Measurements from ENCODE around the gene RNF214.

Gene RNF214

DNA sequence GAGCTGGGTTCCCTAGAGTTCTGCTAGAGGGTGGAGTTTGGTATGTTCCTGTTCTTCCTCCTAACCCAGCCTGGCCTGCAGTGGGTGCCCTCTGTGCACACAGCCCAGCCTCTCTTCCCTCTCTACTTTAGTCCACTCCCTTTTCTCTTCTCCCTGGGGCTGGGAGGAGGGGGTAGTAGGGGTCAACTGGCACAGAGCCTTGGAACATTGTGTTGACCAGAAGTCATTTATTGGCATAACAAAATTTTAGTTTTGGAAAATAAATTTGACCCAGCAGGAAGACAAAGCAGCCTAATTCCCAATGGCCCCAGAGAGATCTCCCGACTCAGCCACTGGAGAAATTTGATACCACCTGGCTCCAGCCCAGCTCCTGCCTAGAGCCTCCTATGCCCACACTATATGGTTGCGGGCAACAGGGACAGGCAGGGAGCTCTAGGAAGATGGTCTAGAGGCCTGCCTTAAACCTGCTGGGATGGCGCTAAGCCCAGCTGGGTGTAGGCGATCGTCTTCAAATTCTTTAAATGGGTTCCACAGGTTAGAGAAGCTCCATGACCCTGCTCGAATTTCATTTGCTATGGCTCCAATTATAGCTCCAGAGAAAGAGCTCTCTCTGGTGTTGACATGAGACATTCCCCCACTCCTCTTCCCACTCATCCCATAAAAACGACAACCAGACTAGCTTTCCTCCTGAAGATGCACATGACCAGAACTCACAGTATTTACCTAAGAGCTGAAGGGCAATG, 10.5 kb upstream of the RNF214 start:
- no peak for FAIRE-seq
- TF ChIP-seq POLR2A (IDR thresholded peaks at IDR 0.05; ENCODE audit: low read depth, low read length) = no peak
- TF ChIP-seq POLR2AphosphoS5 (IDR thresholded peaks at IDR 0.05; ENCODE audit: low read depth, low read length) = no peak
- no peak for TF ChIP-seq TAF1 (IDR thresholded peaks at IDR 0.05; ENCODE audit: borderline replicate concordance, low read depth, low read length)

GRCh38 chr11:117222991-117223740, 9.3 kb upstream of the RNF214 start:
- FAIRE-seq (no peak), DNase-seq (ENCODE audit: insufficient read length) (no peak)
- TF ChIP-seq TAF1 (IDR thresholded peaks at IDR 0.05; ENCODE audit: borderline replicate concordance, low read depth, low read length) = no peak
- TF ChIP-seq POLR2AphosphoS5 (IDR thresholded peaks at IDR 0.05; ENCODE audit: low read depth, low read length) = 0 out of 2 replicates have a peak, but pooled peaks have one; percentile 23

More for the DNA sequence above, 10.5 kb upstream of the RNF214 start:
- DNase-seq (ENCODE audit: insufficient read length) = no peak

GRCh38 chr11:117223741-117224689, 8.5 kb upstream of the RNF214 start:
- DNase-seq (ENCODE audit: insufficient read length) = no peak
- peak; percentile 17 for FAIRE-seq

GRCh38 chr11:117225553-117226170, 6.8 kb upstream of the RNF214 start:
- FAIRE-seq = no peak
- TF ChIP-seq POLR2A (IDR thresholded peaks at IDR 0.05; ENCODE audit: low read depth, low read length) (no peak), TAF1 (IDR thresholded peaks at IDR 0.05; ENCODE audit: borderline replicate concordance, low read depth, low read length) (no peak), POLR2AphosphoS5 (IDR thresholded peaks at IDR 0.05; ENCODE audit: low read depth, low read length) (no peak)

More at GRCh38 chr11:117223741-117224689, 8.5 kb upstream of the RNF214 start:
- no peak for TF ChIP-seq POLR2A (IDR thresholded peaks at IDR 0.05; ENCODE audit: low read depth, low read length)
- TF ChIP-seq POLR2AphosphoS5 (IDR thresholded peaks at IDR 0.05; ENCODE audit: low read depth, low read length) = peak; percentile 53

GRCh38 chr11:117226388-117227385, 5.8 kb upstream of the RNF214 start:
- peak; percentile 92 for FAIRE-seq
- DNase-seq (ENCODE audit: insufficient read length) = peak; percentile 55
- TF ChIP-seq POLR2A (IDR thresholded peaks at IDR 0.05; ENCODE audit: low read depth, low read length) = no peak
- no peak for TF ChIP-seq POLR2AphosphoS5 (IDR thresholded peaks at IDR 0.05; ENCODE audit: low read depth, low read length)
- TF ChIP-seq TAF1 (IDR thresholded peaks at IDR 0.05; ENCODE audit: borderline replicate concordance, low read depth, low read length) = no peak

More at GRCh38 chr11:117225553-117226170, 6.8 kb upstream of the RNF214 start:
- no peak for DNase-seq (ENCODE audit: insufficient read length)

- FAIRE-seq = no peak
These were observed 4.4 kb upstream of the RNF214 start for GRCh38 chr11:117228091-117228490.

DNA sequence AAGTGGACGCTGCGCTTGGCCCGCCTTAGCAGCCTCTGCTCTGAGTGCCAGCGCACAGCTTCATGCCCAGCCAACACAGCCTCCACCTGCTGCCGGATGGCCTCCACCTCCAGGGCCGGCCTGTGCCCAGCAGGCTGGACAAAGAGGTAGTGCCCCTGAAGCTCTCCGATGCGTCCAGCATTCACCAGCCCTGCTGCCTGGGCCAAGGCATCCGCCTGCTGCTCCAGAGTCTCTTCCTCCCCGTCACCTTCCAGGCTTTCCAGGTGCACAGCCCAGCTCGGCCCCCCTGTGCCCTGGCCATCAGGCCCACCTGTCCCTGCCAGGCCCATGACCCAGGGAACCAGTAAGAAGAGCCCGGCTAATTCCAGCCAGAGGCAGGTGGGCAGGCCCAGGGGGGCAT, 3.1 kb upstream of the RNF214 start:
- no peak for FAIRE-seq
- DNase-seq (ENCODE audit: insufficient read length) = no peak
- TF ChIP-seq TAF1 (IDR thresholded peaks at IDR 0.05; ENCODE audit: borderline replicate concordance, low read depth, low read length) = no peak

More at GRCh38 chr11:117228091-117228490, 4.4 kb upstream of the RNF214 start:
- no peak for DNase-seq (ENCODE audit: insufficient read length)
- no peak for TF ChIP-seq TAF1 (IDR thresholded peaks at IDR 0.05; ENCODE audit: borderline replicate concordance, low read depth, low read length)
- no peak for TF ChIP-seq POLR2A (IDR thresholded peaks at IDR 0.05; ENCODE audit: low read depth, low read length)
- no peak for TF ChIP-seq POLR2AphosphoS5 (IDR thresholded peaks at IDR 0.05; ENCODE audit: low read depth, low read length)

DNA sequence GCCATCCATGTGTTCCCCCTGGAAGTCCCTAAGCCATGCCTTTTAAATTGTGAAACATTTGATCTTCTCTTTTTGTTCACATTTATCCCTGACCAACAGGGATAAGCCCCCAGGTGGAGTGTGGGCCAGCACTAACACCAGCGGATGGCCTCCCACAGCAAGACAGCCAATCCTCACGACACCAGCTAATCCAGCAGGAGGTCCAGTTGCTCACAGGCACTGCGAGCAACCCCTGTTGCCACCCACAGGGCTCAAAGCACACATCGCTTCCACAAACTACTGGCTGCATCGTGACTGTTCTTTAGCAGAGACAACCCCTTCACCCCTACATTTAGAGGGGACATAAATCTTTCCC, 2.6 kb upstream of the RNF214 start:
- FAIRE-seq (no peak), DNase-seq (ENCODE audit: insufficient read length) (no peak)
- no peak for TF ChIP-seq POLR2AphosphoS5 (IDR thresholded peaks at IDR 0.05; ENCODE audit: low read depth, low read length)
- TF ChIP-seq POLR2A (IDR thresholded peaks at IDR 0.05; ENCODE audit: low read depth, low read length) = no peak

DNA sequence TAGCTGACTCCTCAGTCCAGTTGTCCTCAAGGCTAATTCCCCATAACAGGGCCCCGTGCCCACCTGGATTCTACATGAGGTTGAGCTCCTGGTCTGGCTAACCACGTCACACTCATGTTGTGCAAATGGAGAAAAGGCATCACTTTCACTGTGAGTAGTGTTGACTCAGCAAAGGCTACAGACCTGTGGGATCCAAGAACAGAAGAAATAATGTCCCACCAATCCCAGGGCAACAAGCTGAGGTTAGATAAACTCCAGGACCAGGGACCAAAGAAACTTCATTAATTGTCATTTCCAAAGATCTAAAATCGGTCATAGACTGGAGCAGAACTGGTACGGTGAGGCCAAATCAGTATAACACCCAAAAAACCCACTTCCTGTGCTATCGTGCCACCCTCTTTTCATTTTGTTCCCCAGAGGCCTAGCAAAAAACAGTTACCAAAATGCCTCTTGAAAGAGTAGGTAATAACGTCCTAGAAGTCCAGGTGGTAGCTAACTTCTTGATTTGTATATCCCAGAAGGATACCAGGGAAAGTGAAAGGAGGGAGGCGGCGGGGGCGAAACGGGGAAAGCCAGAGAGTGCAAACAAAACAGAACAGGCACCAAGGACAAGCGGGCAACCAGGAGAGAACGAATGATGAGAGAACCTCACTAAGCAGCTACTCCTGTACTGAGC, 2.0 kb upstream of the RNF214 start:
- TF ChIP-seq TAF1 (IDR thresholded peaks at IDR 0.05; ENCODE audit: borderline replicate concordance, low read depth, low read length) (no peak), POLR2A (IDR thresholded peaks at IDR 0.05; ENCODE audit: low read depth, low read length) (0 out of 2 replicates have a peak, but pooled peaks have one; percentile 24)
- peak; percentile 44 for DNase-seq (ENCODE audit: insufficient read length)
- FAIRE-seq = peak; percentile 97
